HG03095 (cell line): ENCODE data around the gene KCNT1.

Experiments
- ATAC-seq: cut with Tn5 transposase; IDR thresholded peaks from one replicate; pipeline ENCODE4 v1.9.1; 2021; ENCODE audit warnings: moderate library complexity; ENCODE audit not compliant: unreplicated experiment

KCNT1 gene

DNA sequence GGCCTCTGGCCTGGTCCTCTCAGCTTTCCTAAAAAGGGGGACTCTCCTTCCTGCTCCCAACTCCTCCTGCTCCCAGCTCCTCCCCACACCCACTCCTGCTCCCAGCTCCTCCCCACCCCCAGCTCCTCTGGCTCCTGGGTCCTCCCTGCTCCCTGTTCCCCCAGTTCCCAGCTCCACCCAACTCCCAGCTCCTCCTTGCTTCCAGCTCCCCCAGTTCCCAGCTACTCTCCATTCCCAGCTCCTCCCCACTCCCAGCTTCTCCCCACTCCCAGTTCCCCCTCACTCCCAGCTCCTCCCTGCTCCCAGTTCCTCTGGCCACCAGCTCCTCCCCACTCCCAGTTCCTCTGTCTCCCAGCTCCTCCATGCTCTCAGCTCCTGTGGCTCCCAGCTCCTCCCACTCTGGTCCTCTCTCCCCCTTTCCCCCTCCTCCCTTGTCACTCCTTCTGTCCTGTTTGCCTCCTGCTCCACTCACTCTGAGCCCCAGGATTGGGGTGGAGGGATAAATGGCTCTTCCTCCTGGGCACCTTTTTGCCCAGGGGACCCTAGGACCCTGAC, 75.7 kb downstream of the KCNT1 start:
- no peak for ATAC-seq

GRCh38 chr9:135778421-135778820, 76.4 kb downstream of the KCNT1 start:
- ATAC-seq: no peak

GRCh38 chr9:135779571-135779970, 77.6 kb downstream of the KCNT1 start:
- no peak for ATAC-seq

GRCh38 chr9:135780086-135780485, 78.1 kb downstream of the KCNT1 start:
- ATAC-seq: no peak

DNA sequence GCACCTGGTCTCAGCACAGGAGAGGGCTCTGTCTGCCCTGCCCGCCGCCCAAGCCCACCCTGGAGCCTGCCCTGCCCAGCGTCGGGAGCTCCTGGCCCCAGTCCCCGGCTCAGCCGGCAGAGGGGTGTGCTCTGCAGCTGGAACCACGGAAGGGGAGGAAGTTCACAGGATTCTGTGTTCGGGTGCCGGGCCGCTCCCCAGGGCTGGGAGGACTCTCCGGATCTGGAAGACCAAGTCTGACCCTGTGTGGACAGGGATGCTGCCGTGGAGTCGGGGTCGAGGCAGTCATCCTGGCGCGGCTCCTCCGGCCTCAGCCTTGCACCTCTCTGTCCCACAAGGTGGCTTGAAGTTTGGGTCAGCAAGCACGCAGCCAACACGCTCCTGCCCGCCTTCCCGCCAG, 78.6 kb downstream of the KCNT1 start:
- no peak for ATAC-seq

- ATAC-seq: no peak
Measured at GRCh38 chr9:135782946-135783345, 81.0 kb downstream of the KCNT1 start.

DNA sequence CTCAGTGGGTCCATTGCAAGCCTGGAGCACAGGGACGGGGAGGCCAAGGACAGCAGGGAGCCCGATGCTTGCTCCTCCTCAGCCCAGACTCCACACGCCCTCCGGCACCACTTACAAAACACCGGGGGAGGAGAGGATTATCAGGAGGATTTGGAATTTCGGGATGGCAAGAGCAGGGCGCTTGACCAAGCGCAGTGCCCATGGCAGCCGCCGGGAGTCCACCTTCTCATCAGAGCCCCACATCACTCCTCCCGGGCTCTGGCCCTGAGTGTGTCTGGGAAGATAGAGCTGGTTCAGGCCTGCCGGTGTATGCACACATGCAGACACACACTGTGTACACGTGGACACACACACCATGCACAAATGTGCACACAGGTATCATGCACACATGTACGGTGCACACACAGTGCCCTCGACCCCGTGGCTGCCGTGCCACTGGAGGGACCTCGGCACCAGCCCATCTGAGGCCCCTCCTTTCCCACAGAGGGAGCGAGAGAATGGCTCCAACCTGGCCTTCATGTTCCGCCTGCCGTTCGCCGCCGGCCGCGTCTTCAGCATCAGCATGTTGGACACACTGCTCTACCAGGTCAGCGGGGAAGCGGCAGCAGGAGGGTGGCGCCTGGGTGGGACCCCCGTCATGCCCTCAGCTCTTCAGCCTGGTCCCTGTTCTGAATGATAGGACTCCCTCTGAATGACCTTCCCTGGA, 81.7 kb downstream of the KCNT1 start:
- ATAC-seq: no peak

DNA sequence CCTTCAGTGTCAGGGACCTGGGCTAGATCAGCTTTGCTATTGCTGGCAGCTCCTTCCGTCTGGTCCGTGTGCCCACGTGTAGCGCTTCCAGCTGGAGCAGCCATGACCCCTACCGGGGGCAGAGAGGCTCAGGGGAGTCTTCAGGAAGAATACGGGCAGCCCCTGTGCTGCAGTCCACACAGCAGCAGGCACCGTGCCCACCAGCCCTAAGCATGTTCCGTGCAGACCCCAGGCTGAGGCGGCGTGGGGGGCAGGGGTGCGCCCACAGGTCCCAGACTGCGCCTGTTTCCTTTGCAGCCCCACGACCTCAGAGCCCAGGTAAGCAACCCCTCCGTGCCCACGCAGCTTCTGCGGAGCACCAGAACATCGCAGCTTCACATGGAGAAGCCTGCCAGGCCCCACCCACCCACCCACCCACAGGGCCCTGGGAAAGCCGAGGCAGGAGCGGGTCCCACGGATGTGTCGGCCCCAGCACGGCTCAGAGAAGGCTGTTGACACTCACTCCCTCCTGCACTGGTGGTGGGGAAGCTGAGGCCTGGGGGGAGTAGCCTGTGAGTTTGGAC, 83.1 kb downstream of the KCNT1 start:
- ATAC-seq: no peak

- no peak for ATAC-seq
Measured at GRCh38 chr9:135786146-135786690, 84.2 kb downstream of the KCNT1 start.

GRCh38 chr9:135787317-135787716, 85.3 kb downstream of the KCNT1 start:
- ATAC-seq: no peak

GRCh38 chr9:135787776-135788575, 86.0 kb downstream of the KCNT1 start:
- ATAC-seq: no peak

DNA sequence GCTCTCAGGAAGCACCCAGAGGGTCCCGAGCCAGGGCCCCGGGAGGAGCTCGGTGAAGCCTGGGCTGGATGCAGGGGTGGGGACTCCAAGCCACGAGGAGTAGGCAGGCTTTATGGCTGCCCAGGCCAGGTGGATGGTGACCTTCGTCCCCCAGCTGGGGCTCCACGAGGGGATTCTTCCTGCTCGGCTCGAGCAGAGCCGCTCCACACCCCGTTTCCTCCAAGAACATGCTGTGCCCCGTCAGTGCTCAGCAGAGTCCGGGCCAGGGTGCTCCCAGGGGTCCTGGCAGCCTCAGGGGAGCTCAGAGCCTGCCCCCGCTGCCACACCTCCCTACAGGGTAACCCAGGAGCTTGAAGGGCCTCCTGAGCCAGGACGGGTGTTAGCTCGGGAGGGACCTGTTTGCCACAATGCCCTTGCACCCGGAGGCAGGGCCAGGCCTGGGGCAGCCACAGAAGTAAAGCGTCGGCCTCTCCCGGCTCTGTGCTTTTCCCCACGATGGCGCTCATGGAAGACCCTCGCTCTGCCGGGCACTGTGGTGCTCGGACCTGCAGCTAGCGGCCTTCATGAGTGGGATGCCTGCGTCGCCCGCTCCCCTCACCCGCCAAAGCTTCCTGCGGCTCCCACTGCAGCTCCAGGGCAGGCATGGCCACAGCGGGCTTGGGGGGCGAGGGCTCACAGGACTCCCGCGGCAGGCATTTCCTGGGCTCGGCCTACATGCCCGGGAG, 86.8 kb downstream of the KCNT1 start:
- no peak for ATAC-seq

DNA sequence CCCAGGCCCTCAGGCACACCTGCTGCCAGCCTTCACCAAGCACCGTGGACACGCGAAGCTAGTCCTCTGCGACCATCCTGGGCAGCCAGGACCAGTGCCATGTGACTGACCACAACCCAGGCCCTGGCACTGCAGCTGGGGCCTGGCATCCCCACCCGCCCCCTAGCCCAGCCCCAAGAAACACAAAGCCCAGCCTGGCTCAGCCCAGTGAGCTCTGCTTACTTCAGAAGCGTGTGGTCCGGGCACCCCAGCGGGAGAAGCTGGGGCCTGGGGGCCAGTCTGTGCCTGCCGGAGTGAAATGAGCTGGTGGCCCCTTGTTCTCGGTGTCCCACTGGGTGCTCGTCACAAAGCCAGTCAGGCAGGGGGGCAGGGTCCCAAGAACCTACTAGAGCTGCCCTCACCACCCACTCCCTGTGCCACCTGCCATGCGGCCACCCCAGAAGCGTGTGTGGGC, 87.9 kb downstream of the KCNT1 start:
- no peak for ATAC-seq

DNA sequence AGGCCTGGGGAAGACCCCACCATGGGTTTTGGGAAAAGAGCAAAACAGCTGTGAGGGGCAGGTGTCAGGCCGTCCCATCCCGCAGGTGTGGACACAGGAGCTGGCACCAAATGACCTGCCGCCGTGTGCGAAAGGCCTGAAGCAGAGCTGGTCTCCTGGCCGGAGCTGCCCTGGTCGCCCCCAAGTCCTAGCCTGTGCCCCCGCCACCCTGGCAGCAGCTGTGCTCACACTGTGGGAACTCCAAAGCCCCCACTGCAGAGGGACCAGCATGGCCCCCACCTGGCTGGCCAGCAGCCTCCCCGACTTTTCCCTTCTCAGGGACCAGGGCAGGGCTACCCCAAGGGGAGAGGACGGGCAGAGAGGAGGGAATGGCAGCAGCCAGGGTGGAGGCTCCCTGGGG, 88.4 kb downstream of the KCNT1 start:
- no peak for ATAC-seq

GRCh38 chr9:135790850-135791249, 88.9 kb downstream of the KCNT1 start:
- ATAC-seq: no peak

DNA sequence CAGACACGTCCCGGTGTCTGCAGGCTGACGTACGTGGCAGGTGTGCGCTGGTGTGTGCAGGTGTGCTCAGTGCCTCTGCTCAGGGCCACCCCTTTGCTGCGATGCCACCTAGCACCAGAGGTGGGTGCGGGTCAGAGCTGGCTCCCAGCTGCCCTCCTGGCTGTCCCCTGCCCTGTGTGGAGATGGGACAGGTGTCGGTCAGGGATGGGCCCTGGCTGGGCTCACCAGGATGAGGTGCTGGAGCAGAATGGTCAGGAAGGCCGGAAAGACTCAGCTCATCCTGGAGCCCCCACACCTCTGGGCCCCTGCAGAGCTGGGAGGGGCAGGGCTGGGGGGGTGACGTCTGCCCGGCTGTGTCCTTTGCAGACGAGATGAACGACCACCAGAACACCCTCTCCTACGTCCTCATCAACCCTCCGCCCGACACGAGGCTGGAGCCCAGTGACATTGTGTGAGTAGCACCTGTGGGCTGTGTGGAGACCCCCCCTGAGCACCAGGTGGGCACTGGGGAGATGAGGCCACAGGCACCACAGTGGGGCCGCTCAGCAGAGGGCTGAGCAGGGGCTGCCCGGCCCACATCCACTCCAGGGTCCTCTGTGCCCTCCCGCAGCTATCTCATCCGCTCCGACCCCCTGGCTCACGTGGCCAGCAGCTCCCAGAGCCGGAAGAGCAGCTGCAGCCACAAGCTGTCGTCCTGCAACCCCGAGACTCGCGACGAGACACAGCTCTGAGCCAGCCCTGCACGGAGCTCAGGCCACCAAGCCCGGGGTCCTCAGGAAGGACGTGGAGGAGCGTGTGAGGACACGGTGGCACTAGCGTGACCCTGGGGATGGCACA, 89.7 kb downstream of the KCNT1 start:
- no peak for ATAC-seq

- ATAC-seq: no peak
Measured at GRCh38 chr9:135792268-135793128, 90.5 kb downstream of the KCNT1 start.

GRCh38 chr9:135793221-135794056, 91.5 kb downstream of the KCNT1 start:
- no peak for ATAC-seq
